T-cell (primary cell): ENCODE results near the gene ERC2. TPM values are rescaled to one million over a fixed set of nuclear protein-coding genes. Genes with fewer than 3 reads are reported as not detected.

Source experiments
- ATAC-seq, 4 experiments: fragments of 200-7000 bp in 3 of 4; fragments of 150-1000 bp in 1 of 4; cut with Tn5 transposase; replicated peaks in 1 of 4; 1 replicate in 3 of 4; 2 replicates in 1 of 4; pipeline ENCODE4 v1.10.0; 2021; ENCODE audit warnings: moderate library complexity in 3 of 4, mild to moderate bottlenecking in 2 of 4, moderate number of reproducible peaks in 1 of 4
- CTCF ChIA-PET, 2 donors: fragments of 300-600 bp; sonication (Branson Sonifier 250); formaldehyde crosslinking; loops; one replicate each; lab custom pipeline; 2022; ENCODE audit warnings: antibody characterized with exemption in 2 of 2; lab: Charles Lee
- POLR2A ChIA-PET, 2 donors: fragments of 300-600 bp; sonication (Branson Sonifier 250); formaldehyde crosslinking; loops; one replicate each; lab custom pipeline; 2022; ENCODE audit warnings: antibody characterized with exemption in 2 of 2; lab: Charles Lee
- DNase-seq, 35 experiments: peaks; one replicate each; pipeline versions ENCODE4 v3.0.0 to v3.0.0-alpha.2; 2013 to 2023
- H3K27ac ChIP-seq: one replicate; pipeline ENCODE4 v1.5.1; 2013; ENCODE audit warnings: low read length
- H3K27me3 ChIP-seq, 2 experiments: replicated peaks in 1 of 2; 1 replicate in 1 of 2; 2 replicates in 1 of 2; pipeline versions ENCODE4 v1.6.1 to v1.7.0; 2013; ENCODE audit warnings: low read length in 1 of 2, mixed read lengths in 1 of 2; ENCODE audit not compliant: control insufficient read depth in 2 of 2, insufficient read depth in 2 of 2; ENCODE audit errors: extremely low read depth in 1 of 2
- H3K36me3 ChIP-seq, 2 donors: 1 replicate in 1 of 2; 2 replicates in 1 of 2; pipeline versions ENCODE4 v1.6.1 to v1.7.0; 2013; ENCODE audit warnings: low read length in 1 of 2; ENCODE audit not compliant: control insufficient read depth in 2 of 2, insufficient read depth in 1 of 2; ENCODE audit errors: extremely low read depth in 1 of 2
- H3K4me1 ChIP-seq, 2 experiments: 1 replicate in 1 of 2; 2 replicates in 1 of 2; pipeline versions ENCODE4 v1.6.1 to v1.7.0; 2013; ENCODE audit warnings: low read length in 2 of 2, mixed read lengths in 1 of 2; ENCODE audit not compliant: insufficient read depth in 2 of 2, control insufficient read depth in 1 of 2; ENCODE audit errors: extremely low read depth in 1 of 2
- H3K4me3 ChIP-seq, 2 donors: 1 replicate in 1 of 2; 2 replicates in 1 of 2; pipeline versions ENCODE4 v1.5.1 to v1.7.0; 2013; ENCODE audit warnings: mild to moderate bottlenecking in 2 of 2, low read length in 1 of 2, moderate library complexity in 1 of 2; ENCODE audit not compliant: control insufficient read depth in 1 of 2; ENCODE audit errors: extremely low read depth in 1 of 2
- H3K9me3 ChIP-seq: 2 replicates; pipeline ENCODE4 v1.7.0; 2013
- H3K27ac Mint-ChIP-seq, 2 donors: one replicate each; pipeline ENCODE4 v1.8.0; 2020 to 2021; ENCODE audit warnings: mild to moderate bottlenecking in 2 of 2, mixed read lengths in 2 of 2
- H3K27me3 Mint-ChIP-seq, 2 donors: one replicate each; pipeline ENCODE4 v1.8.0; 2021 to 2022; ENCODE audit warnings: mixed read lengths in 2 of 2
- H3K36me3 Mint-ChIP-seq: one replicate; pipeline ENCODE4 v1.8.0; 2021; ENCODE audit warnings: mixed read lengths
- H3K4me1 Mint-ChIP-seq, 3 donors: one replicate each; pipeline ENCODE4 v1.8.0; 2020 to 2022; ENCODE audit warnings: mixed read lengths in 3 of 3, mild to moderate bottlenecking in 1 of 3
- H3K4me3 Mint-ChIP-seq, 3 donors: one replicate each; pipeline ENCODE4 v1.8.0; 2020 to 2022; ENCODE audit warnings: mild to moderate bottlenecking in 3 of 3, mixed read lengths in 3 of 3, moderate library complexity in 3 of 3
- H3K9me3 Mint-ChIP-seq, 3 donors: one replicate each; pipeline ENCODE4 v1.8.0; 2020 to 2022; ENCODE audit warnings: mixed read lengths in 3 of 3
- WGBS: methylation state at CpG from one replicate; pipeline ENCODE4 v1.1.5; 2013; ENCODE audit warnings: missing lambda C conversion rate; ENCODE audit not compliant: insufficient coverage; 5-methylcytosine and 5-hydroxymethylcytosine counted together
- total RNA-seq, 35 experiments: library from RNA in 6 of 35; stranded (reverse) in 6 of 35; fragments of 120-200 nt in 1 of 35; gene quantifications; one replicate each; pipeline versions ENCODE4 v1.2.1 to v1.2.4 and lab custom pipeline; 2013 to 2026

ERC2 gene
- total RNA-seq, 5 donors from 2014 or later (not counting 1 experiment from before 2014, with no cell fraction given), result not detected

DNA sequence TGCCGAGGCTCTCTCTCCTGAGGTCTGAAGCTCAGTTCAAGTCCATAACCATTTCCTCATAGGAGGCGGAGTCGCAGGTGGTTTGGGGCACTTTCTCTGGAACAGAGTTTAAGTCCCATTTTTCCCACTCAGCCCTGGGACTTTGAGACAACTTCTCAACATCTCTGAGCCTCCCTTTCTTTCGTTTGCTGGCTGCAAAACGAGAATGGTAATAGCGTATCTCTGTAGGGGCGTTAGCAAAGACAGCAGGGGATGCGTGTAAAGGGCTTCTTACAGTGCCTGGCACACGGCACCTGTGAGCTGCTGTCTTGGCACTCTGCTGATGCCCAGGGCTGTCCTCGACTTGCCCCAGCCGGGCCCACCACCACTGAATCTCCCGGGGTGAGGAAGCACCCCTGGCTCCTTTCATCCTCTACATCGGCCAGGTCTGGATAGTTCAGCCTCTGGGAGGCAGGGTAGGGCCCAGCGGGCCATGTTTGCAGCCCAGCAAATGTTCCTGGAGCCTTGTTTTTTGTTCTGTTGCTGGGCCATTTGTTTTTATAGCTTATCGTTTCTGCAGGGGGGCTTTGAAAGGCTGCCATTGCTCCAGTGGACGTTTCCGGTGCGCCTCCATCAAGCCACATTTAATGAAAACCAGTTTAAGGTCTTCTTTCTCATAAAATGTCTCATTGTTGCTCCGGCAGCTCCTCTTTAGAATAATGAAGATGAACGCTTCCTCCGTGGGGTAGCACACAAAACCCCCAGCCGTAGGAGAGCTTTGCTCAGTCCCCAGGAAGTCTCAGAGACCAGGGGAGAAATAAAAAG lies 921.2 kb downstream of the ERC2 start:
- CTCF ChIA-PET, result no interaction called here
- peaks cover 0 to 3% (median 0%) of the 10 kb centered on the region in 3 donors for H3K9me3 Mint-ChIP-seq
- no peaks in the 10 kb centered on the region for H3K9me3 ChIP-seq
- H3K27me3 Mint-ChIP-seq, result no peaks in the 10 kb centered on the region
- POLR2A ChIA-PET, result no interaction called here
- no peaks in the 10 kb centered on the region for H3K36me3 Mint-ChIP-seq
- DNase-seq, result no peak
- 83% methylated on average over 12 of the region's 22 CpGs for WGBS
- H3K27ac Mint-ChIP-seq, result no peak overlapping the region
- no peak overlapping the region for H3K27ac ChIP-seq
- no peaks in the 10 kb centered on the region for H3K4me1 ChIP-seq
- H3K27me3 ChIP-seq, result no peaks in the 10 kb centered on the region
- no peaks in the 10 kb centered on the region for H3K4me1 Mint-ChIP-seq
- no peak overlapping the region for H3K4me3 Mint-ChIP-seq
- no peak overlapping the region for H3K4me3 ChIP-seq
- ATAC-seq, result no peak
- H3K36me3 ChIP-seq, result no peaks in the 10 kb centered on the region

GRCh38 chr3:55545995-55546394 lies 922.3 kb downstream of the ERC2 start:
- Mint-ChIP-seq H3K4me1 (no peaks in the 10 kb centered on the region), H3K36me3 (no peaks in the 10 kb centered on the region), H3K27ac (no peak overlapping the region), H3K9me3 (peaks cover 0 to 3% (median 0%) of the 10 kb centered on the region in 3 donors), H3K27me3 (no peaks in the 10 kb centered on the region), H3K4me3 (no peak overlapping the region)
- ChIA-PET POLR2A (no interaction called here), CTCF (no interaction called here)
- Histone ChIP-seq H3K27ac (no peak overlapping the region), H3K9me3 (no peaks in the 10 kb centered on the region), H3K27me3 (no peaks in the 10 kb centered on the region), H3K36me3 (no peaks in the 10 kb centered on the region), H3K4me1 (no peaks in the 10 kb centered on the region), H3K4me3 (no peak overlapping the region)
- WGBS, result 91% methylated on average over 6 of the region's 6 CpGs
- DNase-seq, result no peak
- ATAC-seq, result no peak

- no peaks in the 10 kb centered on the region for H3K27me3 ChIP-seq
- H3K4me1 Mint-ChIP-seq, result no peaks in the 10 kb centered on the region
- no peaks in the 10 kb centered on the region for H3K27me3 Mint-ChIP-seq
- H3K4me3 Mint-ChIP-seq, result no peak overlapping the region
- H3K9me3 ChIP-seq, result no peaks in the 10 kb centered on the region
- H3K27ac ChIP-seq, result no peak overlapping the region
- H3K4me3 ChIP-seq, result no peak overlapping the region
- H3K9me3 Mint-ChIP-seq, result peaks cover 0 to 3% (median 0%) of the 10 kb centered on the region in 3 donors
- ChIA-PET POLR2A (no interaction called here), CTCF (no interaction called here)
- ATAC-seq (no peak), DNase-seq (no peak)
- H3K36me3 ChIP-seq, result no peaks in the 10 kb centered on the region
- no peaks in the 10 kb centered on the region for H3K4me1 ChIP-seq
- no peaks in the 10 kb centered on the region for H3K36me3 Mint-ChIP-seq
- H3K27ac Mint-ChIP-seq, result no peak overlapping the region
- WGBS, result no CpG with 5 or more reads among the region's 3 CpGs
Measured at GRCh38 chr3:55544219-55544618, 924.0 kb downstream of the ERC2 start.

GRCh38 chr3:55543181-55543614 lies 925.1 kb downstream of the ERC2 start:
- Histone ChIP-seq H3K4me1 (no peaks in the 10 kb centered on the region), H3K9me3 (no peaks in the 10 kb centered on the region), H3K27ac (no peak overlapping the region), H3K27me3 (no peaks in the 10 kb centered on the region), H3K36me3 (no peaks in the 10 kb centered on the region), H3K4me3 (no peak overlapping the region)
- peaks cover 0 to 3% (median 0%) of the 10 kb centered on the region in 3 donors for H3K9me3 Mint-ChIP-seq
- H3K27me3 Mint-ChIP-seq, result no peaks in the 10 kb centered on the region
- DNase-seq, result no peak
- no peak overlapping the region for H3K4me3 Mint-ChIP-seq
- ChIA-PET POLR2A (no interaction called here), CTCF (no interaction called here)
- WGBS, result 81% methylated on average over 9 of the region's 12 CpGs
- no peak overlapping the region for H3K27ac Mint-ChIP-seq
- no peaks in the 10 kb centered on the region for H3K36me3 Mint-ChIP-seq
- ATAC-seq, result no peak
- no peaks in the 10 kb centered on the region for H3K4me1 Mint-ChIP-seq

DNA sequence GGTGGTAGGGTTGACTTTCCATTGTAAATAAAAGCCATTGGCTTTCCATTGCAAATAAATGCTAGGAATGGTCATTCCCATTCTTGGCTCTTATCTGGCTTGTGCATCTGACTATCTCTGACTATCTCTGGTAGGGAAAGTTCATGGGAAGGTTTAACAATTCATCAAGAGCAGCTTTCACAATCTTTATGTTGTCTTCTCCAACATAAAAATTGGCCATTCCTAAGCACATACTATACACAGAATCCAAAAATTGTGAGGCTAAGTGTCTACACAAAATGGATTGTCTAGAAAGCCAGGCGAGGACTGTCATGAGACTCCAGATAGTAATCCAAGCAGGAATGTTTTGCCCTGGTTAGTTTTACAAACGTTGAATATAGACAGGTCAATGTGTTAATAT lies 926.8 kb downstream of the ERC2 start:
- CTCF ChIA-PET, result no interaction called here
- ATAC-seq (no peak), DNase-seq (no peak)
- Mint-ChIP-seq H3K27ac (no peak overlapping the region), H3K27me3 (no peaks in the 10 kb centered on the region), H3K9me3 (peaks cover 0 to 3% (median 0%) of the 10 kb centered on the region in 3 donors), H3K4me1 (no peaks in the 10 kb centered on the region), H3K4me3 (no peak overlapping the region), H3K36me3 (no peaks in the 10 kb centered on the region)
- no peaks in the 10 kb centered on the region for H3K36me3 ChIP-seq
- no CpG with 5 or more reads among the region's 2 CpGs for WGBS
- H3K9me3 ChIP-seq, result no peaks in the 10 kb centered on the region
- POLR2A ChIA-PET, result no interaction called here
- H3K4me1 ChIP-seq, result no peaks in the 10 kb centered on the region
- H3K27me3 ChIP-seq, result no peaks in the 10 kb centered on the region
- H3K27ac ChIP-seq, result no peak overlapping the region
- H3K4me3 ChIP-seq, result no peak overlapping the region

DNA sequence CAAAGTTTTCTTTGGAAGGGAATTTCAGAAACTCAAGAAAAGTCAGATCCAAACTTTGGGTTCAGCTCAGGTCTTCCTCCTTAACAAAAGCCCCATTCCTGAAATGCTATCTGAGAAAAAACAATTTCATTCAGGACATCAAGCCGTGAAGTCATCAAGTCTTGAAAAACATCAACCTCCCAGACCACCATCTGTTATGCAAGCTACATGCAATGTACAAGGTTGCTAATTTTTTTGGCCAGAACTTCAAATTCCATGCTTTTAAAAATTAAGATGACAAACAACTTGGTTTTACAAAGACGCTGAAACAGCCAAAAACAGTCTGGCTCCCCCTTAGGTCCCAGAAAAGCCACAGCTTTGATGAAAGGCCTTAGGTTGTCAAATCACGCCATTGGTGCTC lies 927.3 kb downstream of the ERC2 start:
- Histone ChIP-seq H3K27me3 (no peaks in the 10 kb centered on the region), H3K4me1 (no peaks in the 10 kb centered on the region), H3K4me3 (no peak overlapping the region), H3K9me3 (no peaks in the 10 kb centered on the region), H3K36me3 (no peaks in the 10 kb centered on the region), H3K27ac (no peak overlapping the region)
- Mint-ChIP-seq H3K4me3 (no peak overlapping the region), H3K27ac (no peak overlapping the region), H3K36me3 (no peaks in the 10 kb centered on the region), H3K9me3 (peaks cover 0 to 3% (median 0%) of the 10 kb centered on the region in 3 donors), H3K4me1 (no peaks in the 10 kb centered on the region), H3K27me3 (no peaks in the 10 kb centered on the region)
- ATAC-seq, result no peak
- 75% methylated on average over 2 of the region's 3 CpGs for WGBS
- POLR2A ChIA-PET, result no interaction called here
- no peak for DNase-seq
- CTCF ChIA-PET, result no interaction called here
